Activated CD4-positive, alpha-beta T cell treated with anti-CD3 and anti-CD28 coated beads, Interleukin-2, amount 50 U/mL, for 16 hours (primary cell): Measurements from ENCODE around the gene PRSS12.
A peak's percentile ranks its signal among the peaks of the same experiment; 100 is the strongest.
"Not testable (repeated sequence)": the region's sequence is repeated elsewhere in the genome, so short reads cannot be mapped to it uniquely, and the experiment has no call there.

Experiments
- DNase-seq: peaks from one replicate; pipeline ENCODE4 v3.0.0-alpha.2; 2020

The PRSS12 gene

DNA sequence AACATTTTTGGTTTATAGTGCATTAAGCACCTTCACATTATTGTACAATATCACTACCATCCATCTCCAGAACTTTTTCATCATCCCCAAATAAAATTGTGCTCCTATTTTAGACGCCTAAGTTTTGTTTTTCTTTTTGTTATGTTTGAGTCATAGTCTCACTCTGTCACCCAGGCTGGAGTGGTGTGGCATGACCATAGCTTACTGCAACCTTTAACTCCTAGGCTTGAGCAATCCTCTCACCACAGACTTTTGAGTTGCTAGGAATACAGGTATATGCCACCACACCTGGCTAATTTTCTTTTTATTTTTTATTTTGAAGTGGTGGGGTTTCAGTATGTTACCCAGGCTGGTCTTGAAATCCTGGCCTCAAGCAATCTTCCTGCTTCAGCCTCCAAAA lies 33.9 kb downstream of the PRSS12 start:
- DNase-seq = no peak

DNA sequence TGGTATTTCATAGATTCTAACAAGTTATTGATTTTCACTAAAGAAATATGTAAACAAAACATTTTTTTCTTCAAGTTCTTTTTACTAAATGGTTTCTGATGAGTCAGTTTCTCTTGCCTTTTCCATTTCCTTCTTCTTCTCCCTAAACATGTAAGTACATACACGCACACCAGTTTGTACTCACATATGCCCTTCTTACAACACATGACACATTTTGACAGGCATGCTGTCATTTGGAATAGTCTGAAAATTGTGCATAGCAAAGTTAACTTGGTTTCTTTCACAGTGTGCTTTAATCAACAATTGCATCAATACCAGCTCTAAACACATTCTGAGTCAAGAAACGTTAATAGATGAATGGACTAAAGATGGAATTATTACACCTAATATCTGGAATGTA lies 35.1 kb downstream of the PRSS12 start:
- no peak for DNase-seq

DNA sequence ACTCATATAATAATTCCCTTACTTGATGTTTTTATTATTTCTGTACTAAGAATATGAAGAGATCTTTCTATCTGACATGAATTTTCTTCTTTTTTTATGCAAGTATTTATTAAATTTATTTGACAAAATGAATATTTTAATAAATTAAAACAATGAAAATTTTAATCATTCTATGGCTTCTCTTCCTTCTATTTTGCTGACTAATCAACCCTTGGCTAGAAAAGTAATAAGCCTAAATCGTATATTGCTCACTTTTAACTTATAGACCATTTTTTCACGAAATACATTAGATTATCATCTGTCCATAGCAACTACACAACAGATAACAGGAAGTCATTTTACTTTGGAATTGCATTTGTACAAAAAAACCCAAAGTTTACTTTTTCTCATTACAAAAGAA lies 38.6 kb downstream of the PRSS12 start:
- no peak for DNase-seq

DNA sequence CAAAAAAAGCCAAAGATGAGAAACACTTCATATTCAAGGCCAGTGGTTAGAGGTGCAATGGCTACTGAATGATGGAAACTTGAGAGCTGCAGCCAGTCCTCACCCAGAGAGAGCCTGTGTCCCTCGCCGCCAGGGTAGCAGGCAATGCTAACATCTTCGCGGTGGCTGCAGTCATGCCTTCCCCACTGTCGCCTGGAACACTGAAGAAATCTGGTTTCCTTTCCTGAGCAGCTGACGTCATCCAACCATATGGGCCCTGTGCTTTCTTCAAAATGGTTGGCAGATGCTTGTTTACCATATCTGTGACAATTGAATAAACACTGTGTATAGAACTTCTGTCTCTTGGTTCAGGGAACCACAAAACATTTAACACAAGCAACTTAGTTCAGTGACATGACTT lies 39.7 kb downstream of the PRSS12 start:
- DNase-seq = no peak

DNA sequence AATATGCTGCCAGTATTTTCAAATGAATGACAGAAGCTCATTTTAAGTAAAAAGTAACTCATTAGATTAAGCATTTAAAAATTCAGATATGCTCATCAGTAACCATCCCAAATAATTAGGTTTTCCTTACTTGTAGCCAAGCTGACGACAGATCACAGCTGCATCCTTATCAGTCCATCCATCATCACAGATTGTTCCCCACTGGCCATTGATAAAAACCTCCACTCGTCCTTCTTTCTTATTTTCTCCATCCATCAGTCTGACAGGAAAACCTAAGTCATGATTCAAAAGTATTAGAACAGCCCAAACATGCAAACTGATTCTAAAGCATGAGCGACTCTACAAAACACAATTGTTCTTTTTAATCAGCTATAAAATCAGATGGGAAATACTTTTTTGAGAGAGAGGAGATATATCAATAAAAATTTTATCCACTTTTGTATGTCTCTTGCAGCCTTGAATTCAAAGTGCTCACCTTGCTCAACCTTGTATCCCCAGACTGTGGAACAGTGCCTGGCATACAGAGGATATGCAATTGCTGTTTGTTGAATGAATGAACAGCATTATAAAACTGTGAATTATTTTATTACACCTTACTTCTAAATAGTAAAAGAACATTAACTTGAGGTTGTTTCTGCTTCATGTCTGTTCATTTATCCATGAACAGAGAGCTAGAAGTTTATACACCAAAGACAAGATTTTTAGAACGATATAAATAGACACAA lies 44.3 kb downstream of the PRSS12 start:
- no peak for DNase-seq

DNA sequence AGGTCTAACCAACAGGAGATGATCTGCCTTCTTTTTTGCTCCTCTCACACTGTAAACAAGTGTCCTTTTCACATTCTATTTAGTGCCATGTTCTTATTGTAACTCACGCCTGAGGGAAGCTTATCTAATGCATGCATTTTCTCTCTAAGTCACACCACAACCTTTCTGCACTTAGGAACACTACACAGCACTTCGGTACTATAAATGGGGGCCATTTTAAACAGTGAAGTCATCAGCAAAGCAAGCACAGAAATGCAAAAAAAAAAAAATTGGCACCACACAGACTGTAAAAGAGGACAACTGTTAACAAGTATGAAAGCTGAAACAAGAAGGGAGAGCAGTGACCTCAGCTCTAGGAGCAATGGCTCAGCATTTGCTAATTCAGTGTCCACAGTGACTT lies 45.2 kb downstream of the PRSS12 start:
- DNase-seq = no peak

DNA sequence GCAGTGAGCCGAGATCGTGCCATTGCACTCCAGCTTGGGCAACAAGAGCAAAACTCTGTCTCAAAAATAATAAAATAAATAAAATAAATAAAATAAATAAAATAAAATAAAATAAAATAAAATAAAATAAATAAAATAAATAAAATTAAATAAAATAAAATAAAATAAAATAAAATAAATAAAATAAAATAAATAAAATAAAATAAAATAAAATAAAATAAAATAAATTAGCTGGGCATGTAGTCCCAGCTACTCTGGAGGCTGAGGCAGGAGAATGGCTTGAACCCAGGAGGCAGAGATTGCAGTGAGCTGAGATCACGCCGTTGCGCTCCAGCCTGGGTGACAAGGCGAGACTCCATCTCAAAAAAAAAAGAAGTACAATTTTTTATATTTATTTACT lies 53.2 kb downstream of the PRSS12 start:
- not testable (repeated sequence) for DNase-seq

DNA sequence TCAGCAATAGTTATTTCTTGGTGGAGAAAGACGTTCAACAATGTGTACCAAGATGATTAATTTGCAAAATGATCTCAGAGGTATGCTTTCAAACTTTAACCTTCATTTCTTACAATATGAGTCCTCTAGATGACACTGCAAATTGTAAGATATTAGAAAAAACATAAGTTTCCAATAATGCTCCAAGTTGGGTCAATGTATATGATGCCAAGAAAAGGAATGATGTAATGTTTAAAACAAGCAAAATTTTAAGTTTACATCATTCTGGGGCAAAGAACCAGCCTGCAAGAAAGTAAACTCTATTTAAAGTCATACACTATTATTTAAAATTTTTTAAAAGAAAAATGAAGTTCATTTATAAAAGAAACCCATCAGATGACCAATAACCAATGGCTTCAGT lies 56.1 kb downstream of the PRSS12 start:
- no peak for DNase-seq

DNA sequence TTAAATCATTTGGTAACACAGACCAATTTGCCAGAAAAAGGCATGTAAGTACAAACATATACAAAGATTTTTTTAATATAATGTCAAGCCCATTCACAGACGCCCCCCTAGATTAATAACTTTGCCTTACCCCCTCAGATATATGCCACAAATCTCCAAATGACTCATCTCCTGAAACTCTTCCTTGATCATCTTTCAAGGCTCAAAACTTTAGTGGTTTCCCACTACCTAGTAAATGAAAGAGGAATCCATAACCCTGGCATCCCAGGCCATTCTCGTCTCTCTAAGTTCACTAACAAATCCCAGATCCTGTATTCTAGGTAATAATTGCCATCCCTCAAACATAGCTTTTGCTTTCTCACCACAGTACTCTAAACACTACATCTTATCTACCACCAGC lies 61.9 kb downstream of the PRSS12 start:
- no peak for DNase-seq

DNA sequence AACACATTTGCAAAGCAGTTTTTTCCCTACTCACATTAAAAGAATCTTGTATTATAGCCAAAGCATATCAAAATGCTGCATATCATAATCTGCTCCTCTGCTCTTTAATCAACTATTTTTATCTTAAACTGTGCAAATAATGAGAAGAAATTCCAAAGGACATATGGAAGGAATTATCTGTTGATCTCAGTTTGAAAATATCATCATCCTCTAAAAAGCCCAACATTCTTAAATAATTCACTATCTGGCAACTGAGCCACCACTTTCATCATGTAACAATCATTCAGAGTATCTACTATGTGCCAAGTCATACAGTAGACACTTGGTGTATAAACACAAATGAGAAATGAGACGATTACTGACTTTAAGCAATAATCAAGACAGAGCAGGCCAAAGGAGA lies 63.0 kb downstream of the PRSS12 start:
- no peak for DNase-seq

DNA sequence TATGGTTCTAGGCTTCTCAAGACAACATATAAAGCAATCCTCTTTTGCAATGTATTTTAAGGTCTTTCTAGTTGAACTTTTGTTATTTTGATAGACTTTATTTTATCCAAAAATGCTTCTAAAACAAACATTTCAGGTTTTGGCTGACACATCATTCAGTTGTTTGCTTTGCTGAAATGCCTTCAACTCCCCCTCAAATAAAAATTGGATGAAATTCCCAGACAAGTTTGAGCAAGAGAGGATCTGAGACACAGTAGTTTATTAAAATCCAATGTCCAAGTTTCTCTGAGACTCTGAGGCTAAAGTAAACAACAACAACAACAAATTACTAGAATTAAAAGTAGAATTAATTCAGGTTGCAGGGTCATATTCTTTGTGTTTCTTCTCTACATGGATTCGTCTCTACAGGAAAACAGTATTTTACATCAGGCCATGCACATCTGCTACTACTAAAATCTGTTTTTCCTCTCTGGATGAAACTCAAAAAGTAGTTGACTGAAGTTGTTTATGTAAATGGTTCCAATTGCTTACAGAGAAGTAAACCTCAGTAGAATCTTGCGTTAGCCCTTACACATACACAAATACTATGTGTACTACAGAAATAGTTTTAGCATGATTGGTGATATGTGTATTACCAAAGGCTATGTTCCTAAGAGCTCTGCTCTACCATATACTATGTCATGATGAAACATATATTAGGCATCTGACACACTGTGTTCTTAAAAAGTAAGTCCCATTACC lies 64.9 kb downstream of the PRSS12 start:
- no peak for DNase-seq

DNA sequence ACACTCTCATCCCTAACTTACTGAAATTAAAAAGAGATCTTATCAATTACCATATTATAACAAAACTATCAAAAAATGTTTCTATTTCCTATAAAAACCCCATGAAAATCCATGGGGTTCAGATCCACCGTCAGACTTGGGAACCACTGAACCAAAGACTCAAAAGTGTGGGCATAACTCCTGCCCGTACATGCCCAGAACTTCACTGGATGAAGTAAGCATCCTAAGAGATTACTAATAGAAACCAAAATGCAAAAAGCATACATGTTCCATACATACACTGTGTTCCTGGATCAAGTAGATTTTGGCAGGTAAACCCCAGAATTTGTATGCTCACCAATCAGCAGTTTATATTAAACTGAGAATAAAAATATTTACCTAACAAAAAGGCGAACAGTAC lies 66.1 kb downstream of the PRSS12 start:
- no peak for DNase-seq

DNA sequence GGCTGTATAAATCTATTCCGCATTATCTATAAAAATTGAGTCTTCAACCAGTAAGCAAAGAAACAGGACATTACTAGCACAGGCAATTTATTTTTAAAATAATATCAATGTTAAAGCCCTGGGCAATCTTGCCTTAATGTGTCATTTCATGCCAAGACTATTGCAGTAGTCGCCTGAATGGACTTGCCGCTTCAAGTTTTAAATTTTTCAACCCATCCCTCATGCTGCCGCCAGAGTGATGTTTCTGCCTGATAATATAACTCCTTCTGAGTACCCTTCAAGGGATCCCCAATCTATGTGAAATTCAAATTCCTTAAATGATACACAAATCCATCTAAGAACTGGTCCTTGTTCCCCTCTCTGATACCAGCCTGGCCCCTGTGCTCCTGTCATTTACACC lies 66.9 kb downstream of the PRSS12 start:
- no peak for DNase-seq

DNA sequence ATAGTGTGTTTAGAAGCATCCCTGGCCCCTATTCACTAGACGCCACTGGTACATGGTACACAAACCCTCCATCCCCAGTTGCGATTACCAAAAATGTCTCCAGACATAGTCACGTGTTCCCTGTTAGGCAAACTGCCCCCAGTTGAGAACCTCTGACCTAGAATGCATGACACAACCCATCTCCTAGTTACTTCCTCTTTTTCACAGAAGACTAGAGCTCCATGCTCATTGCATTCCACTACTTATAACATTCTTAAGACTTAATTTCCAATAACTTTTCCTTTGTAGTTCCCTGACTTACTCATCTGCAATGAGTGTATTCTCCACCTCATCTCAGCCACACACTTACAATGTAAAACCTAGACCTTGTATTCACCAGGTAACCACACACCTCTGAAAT lies 68.6 kb downstream of the PRSS12 start:
- no peak for DNase-seq

DNA sequence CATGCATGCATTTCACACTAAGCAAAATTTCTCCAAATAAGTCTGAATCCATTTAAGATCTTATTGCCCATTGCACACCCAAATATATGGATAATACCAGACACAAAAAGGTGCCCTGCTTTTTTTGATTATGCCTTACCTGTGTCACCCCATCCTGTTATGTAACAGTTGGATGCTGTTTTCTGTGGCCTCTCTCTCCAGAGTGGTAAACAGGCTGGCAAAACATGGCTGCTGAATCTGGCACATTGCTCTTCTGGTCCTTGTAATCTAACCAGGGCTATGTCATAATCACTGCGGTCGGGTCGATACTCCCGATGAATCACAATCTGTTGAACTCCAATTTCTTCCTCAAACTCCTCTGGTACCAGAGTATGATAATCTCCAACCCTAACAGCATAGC lies 70.1 kb downstream of the PRSS12 start:
- peak; percentile 44 for DNase-seq

DNA sequence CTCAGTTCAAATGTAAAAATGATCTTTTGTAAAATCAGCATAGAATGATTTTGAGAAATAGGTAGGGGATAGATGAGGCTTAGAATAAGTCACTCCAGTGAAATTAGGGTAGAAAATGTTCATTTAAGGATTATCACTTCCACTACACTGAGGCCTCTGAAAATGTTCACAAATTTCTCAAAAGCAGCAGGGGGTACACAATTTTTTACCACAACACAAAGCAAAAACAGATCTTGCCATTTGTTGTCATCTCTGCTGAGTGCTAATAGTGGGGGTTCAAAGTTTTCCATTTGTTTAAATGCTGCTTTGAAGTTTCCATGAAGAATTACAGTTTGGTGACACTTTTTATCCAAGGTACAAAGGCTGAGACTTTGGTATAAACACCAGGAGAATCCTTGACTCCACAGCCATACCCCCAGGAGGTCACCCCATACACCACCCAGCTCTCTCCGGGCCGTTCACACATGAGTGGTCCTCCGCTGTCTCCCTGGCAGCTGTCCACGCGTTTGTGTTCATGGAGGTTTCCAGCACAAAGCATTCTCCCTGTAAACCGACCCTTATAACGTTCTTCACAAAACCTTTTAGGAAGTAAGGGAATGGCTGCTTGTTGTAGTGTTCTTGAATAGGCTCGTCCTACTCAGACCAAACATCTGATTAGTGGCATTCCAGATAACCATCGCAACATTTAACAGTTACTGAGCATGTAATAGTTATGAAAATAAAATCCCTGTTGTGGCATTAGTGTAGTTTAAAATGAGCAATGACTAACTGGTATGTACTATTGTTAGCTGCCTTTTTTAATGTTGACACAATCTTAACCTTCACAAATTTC lies 71.0 kb downstream of the PRSS12 start:
- DNase-seq = peak; percentile 25

DNA sequence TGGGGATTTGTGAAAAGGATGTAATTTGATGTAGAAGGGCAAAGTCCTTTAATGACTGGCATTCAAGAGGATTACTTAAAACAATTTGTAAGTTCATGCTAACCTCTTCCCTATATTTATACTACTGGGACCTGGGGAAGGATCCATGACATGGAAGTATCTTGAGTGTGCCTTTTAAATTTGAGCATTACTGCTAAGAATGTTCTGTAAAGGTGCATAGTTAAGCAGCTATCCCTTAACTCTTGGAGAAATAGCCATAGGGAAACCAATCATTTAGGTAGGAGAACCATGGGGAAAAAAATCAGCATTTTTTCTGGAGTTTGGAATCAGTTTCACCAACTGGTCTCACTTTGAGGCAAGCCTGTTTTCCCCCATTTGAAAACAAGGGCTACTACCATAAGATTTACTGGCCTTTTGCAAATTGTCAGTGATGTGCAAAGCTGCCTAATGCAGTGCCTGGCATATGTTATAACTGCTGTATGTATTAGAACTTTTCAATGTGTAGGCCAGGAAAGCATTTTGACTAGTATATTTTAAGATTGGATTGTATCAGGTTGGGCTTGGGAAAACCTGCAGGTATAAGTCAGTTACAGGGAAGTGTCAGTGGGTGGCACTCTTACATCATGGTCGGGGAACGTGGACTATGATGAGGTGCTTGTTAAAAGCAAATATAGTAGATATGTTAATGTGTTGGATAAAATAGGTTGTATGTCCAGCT lies 72.1 kb downstream of the PRSS12 start:
- peak; percentile 54 for DNase-seq

DNA sequence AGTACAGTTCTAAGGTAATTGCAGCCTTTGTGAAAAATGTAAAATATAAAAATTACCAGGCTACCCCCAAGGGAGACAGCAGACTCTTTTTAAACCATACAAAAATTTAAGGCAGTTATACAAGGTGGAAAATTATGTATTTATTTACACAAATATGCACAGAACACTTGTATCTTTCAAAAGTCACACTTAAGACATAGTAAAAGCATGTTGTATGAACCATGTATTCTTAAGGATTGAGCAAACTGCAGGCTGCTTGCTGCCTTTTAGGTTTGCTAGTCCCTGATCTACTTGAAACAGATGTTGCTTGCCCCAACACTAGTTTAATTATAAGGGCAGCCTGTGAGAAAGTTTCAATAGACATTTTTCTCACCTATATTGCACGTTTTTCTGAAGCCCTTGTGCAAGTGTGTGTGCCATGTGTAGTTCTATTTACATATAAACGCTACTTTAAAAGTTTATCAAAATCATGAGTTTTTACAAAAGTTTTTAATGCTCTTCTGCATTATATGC lies 72.8 kb downstream of the PRSS12 start:
- DNase-seq = peak; percentile 21

DNA sequence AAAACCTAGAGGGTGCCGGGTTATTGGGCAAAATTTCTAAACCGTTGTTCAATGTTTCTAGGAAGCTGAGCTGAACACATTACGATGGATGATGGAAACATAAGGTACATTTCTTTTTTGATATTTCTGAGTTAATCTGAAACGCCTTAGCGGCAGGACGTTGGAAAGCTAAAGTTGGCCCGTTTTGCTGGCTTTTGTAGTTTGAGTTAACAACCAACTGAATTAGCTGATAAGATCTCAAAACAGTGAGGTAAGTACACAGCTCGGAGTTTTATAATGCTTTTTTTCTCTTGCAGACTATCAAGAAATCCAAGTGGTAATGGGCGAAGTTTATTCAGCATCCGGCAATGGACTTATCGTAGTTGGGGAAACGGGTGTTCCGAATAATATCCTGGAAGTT lies 73.5 kb downstream of the PRSS12 start:
- no peak for DNase-seq

DNA sequence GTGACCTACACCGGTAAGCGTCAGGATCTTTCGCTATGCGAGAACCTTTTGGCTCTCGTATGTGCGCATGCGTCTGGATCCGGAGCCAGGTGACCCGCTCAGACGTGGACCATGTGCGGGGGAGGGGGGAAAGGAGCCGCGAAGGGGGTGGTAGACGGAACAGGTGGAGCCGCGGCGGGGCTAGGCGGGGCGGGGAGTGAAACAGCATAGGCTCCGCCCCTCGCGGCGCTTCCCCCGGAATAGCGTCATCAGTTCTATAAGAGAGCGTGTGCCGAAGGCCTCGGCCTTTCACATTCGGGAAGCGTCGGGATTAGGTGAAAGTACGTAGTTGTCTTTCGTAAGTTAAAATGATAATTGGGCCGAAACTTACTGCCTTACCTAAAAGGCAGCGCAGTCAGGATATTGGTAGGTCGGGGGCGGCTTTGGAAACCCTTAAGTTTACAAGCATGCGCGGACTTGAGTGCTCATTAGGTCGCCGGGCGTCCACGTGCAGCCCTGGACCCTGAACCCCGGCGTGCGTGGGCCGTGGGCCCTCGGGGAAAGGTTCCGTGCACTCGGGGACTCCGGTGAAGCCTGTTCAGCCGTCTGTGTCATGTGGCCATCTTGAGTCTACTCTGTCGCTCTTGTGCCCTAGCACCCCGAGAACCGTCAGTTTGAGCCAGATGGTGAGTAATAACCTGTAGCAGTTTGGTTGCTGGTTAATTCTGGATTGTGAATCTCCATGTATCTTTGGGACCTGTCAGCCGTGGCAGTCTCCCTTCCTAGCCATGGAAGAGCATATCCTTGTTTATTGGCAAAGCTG lies 74.1 kb downstream of the PRSS12 start:
- peak; percentile 98 for DNase-seq

DNA sequence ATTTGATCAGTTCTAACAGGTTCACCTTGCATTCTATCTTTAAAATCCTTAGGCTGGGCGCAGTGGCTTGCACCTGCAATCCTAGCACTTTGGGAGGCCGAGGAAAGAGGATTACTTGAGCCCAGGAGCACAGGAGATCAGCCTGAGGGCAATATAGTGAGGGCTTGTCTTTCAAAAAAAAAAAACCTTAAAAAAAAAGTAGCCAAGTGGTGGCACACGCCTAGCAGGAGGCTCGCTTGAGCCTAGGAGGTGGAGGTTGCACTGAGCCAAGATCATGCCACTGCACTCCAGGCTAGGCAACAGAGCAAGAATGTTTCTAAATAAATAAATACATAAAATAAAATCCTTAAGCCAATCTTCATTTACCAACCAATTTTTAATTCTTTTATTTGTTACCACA lies 75.6 kb downstream of the PRSS12 start:
- DNase-seq = no peak

DNA sequence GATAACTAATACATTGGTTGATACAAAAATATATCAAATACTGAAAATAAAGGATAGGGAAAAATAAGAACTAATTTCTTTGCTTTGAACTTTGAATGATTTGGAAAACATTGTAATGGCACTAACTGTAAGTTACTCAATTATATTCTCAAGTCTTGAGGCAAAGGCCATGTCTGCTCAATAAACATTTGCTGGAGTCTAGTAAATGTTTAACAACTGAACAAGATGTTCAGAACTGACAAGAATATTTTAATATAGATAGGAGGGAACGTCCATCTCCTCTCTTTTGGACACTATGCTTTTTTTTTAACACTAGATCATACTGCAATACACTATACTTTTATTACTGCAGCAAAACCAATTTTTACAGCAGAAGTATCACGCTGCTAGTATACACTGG lies 76.2 kb downstream of the PRSS12 start:
- no peak for DNase-seq
